ENCODE results near the gene UPB1. TPM values are rescaled to one million over a fixed set of nuclear protein-coding genes. Genes with fewer than 3 reads are reported as not detected.
A peak's percentile ranks its signal among the peaks of the same experiment; 100 is the strongest.

The UPB1 gene
- total RNA-seq, 2 experiments from 2014 or later: 0.24 to 0.31 TPM

- Mint-ChIP-seq H3K4me1 (ENCODE audit: low read depth) (peaks cover 36% of the 10 kb centered on the region), H3K27me3 (ENCODE audit: low read depth) (peaks cover 19% of the 10 kb centered on the region), H3K9me3 (ENCODE audit: insufficient read depth) (no peaks in the 10 kb centered on the region), H3K27ac (no peak overlapping the region), H3K36me3 (ENCODE audit: low read depth) (no peaks in the 10 kb centered on the region), H3K4me3 (no peak overlapping the region)
- POLR2A ChIA-PET: no interaction called here
- DNase-seq (no peak), ATAC-seq (no peak)
- CTCF ChIA-PET: interaction anchor here (1.0 to 1.7 kb wide), 2 partner anchors 25 to 76 kb away, joined by 3 to 4 read pairs; no protein-coding TSS in a partner anchor
Observed at GRCh38 chr22:24498824-24499223, 3.7 kb downstream of the UPB1 start.

- Mint-ChIP-seq H3K4me1 (ENCODE audit: low read depth) (peaks cover 40% of the 10 kb centered on the region), H3K4me3 (no peak overlapping the region), H3K9me3 (ENCODE audit: insufficient read depth) (no peaks in the 10 kb centered on the region), H3K36me3 (ENCODE audit: low read depth) (no peaks in the 10 kb centered on the region), H3K27me3 (ENCODE audit: low read depth) (peaks cover 16% of the 10 kb centered on the region), H3K27ac (no peak overlapping the region)
- no peak for DNase-seq
- ChIA-PET CTCF (interaction anchor here (0.6 to 1.7 kb wide), 2 partner anchors 11 to 65 kb away, joined by 3 to 5 read pairs; no protein-coding TSS in a partner anchor), POLR2A (no interaction called here)
- ATAC-seq: no peak
Observed at GRCh38 chr22:24499706-24500276, 4.7 kb downstream of the UPB1 start.

GRCh38 chr22:24500277-24500820 lies 5.2 kb downstream of the UPB1 start:
- Mint-ChIP-seq H3K36me3 (ENCODE audit: low read depth) (no peaks in the 10 kb centered on the region), H3K4me1 (ENCODE audit: low read depth) (peaks cover 40% of the 10 kb centered on the region), H3K9me3 (ENCODE audit: insufficient read depth) (no peaks in the 10 kb centered on the region), H3K4me3 (no peak overlapping the region), H3K27me3 (ENCODE audit: low read depth) (peaks cover 13% of the 10 kb centered on the region), H3K27ac (no peak overlapping the region)
- CTCF ChIA-PET: interaction anchor here (0.6 to 1.7 kb wide), 2 partner anchors 10 to 65 kb away, joined by 3 to 5 read pairs; no protein-coding TSS in a partner anchor
- ATAC-seq (no peak), DNase-seq (no peak)
- POLR2A ChIA-PET: no interaction called here

- Mint-ChIP-seq H3K36me3 (ENCODE audit: low read depth) (no peaks in the 10 kb centered on the region), H3K27ac (no peak overlapping the region), H3K4me1 (ENCODE audit: low read depth) (peaks cover 40% of the 10 kb centered on the region), H3K4me3 (no peak overlapping the region), H3K27me3 (ENCODE audit: low read depth) (peaks cover 11% of the 10 kb centered on the region), H3K9me3 (ENCODE audit: insufficient read depth) (no peaks in the 10 kb centered on the region)
- ATAC-seq (no peak), DNase-seq (no peak)
- ChIA-PET CTCF (interaction anchor here (0.6 to 3.2 kb wide), 5 partner anchors 16 to 215 kb away, joined by 3 to 30 read pairs (median 11); no protein-coding TSS in a partner anchor), POLR2A (no interaction called here)
Observed at GRCh38 chr22:24501301-24502005, 6.3 kb downstream of the UPB1 start.

- peaks cover 6% of the 10 kb centered on the region for H3K27me3 Mint-ChIP-seq (ENCODE audit: low read depth)
- CTCF ChIA-PET: interaction anchor here (0.6 to 3.2 kb wide), 13 partner anchors 9 to 216 kb away, joined by 3 to 30 read pairs (median 4); no protein-coding TSS in a partner anchor
- no peak overlapping the region for H3K27ac Mint-ChIP-seq
- H3K4me1 Mint-ChIP-seq (ENCODE audit: low read depth): peaks cover 44% of the 10 kb centered on the region
- POLR2A ChIA-PET: interaction anchor here (0.5 to 1.4 kb wide), 2 partner anchors 75 to 691 kb away, joined by 3 to 5 read pairs; partner anchors contain the start of gene ADORA2A
- ATAC-seq (no peak), DNase-seq (no peak)
- no peaks in the 10 kb centered on the region for H3K9me3 Mint-ChIP-seq (ENCODE audit: insufficient read depth)
- no peak overlapping the region for H3K4me3 Mint-ChIP-seq
- no peaks in the 10 kb centered on the region for H3K36me3 Mint-ChIP-seq (ENCODE audit: low read depth)
Observed at GRCh38 chr22:24502034-24502433, 6.9 kb downstream of the UPB1 start.

GRCh38 chr22:24502541-24502940 lies 7.4 kb downstream of the UPB1 start:
- no peak overlapping the region for H3K27ac Mint-ChIP-seq
- H3K36me3 Mint-ChIP-seq (ENCODE audit: low read depth): no peaks in the 10 kb centered on the region
- ChIA-PET POLR2A (interaction anchor here (0.5 to 1.4 kb wide), 2 partner anchors 75 to 691 kb away, joined by 3 to 5 read pairs; partner anchors contain the start of gene ADORA2A), CTCF (interaction anchor here (0.6 to 3.2 kb wide), 19 partner anchors 9 to 216 kb away, joined by 3 to 30 read pairs (median 4); no protein-coding TSS in a partner anchor)
- no peaks in the 10 kb centered on the region for H3K9me3 Mint-ChIP-seq (ENCODE audit: insufficient read depth)
- H3K27me3 Mint-ChIP-seq (ENCODE audit: low read depth): peaks cover 6% of the 10 kb centered on the region
- ATAC-seq (no peak), DNase-seq (no peak)
- H3K4me3 Mint-ChIP-seq: no peak overlapping the region
- H3K4me1 Mint-ChIP-seq (ENCODE audit: low read depth): peaks cover 42% of the 10 kb centered on the region

- POLR2A ChIA-PET: interaction anchor here (1.4 kb wide), 1 partner anchor 76 kb away, joined by 5 read pairs; the partner anchor contains the start of gene ADORA2A
- Mint-ChIP-seq H3K27ac (no peak overlapping the region), H3K4me1 (ENCODE audit: low read depth) (peaks cover 34% of the 10 kb centered on the region), H3K27me3 (ENCODE audit: low read depth) (peaks cover 6% of the 10 kb centered on the region), H3K4me3 (no peak overlapping the region), H3K36me3 (ENCODE audit: low read depth) (no peaks in the 10 kb centered on the region), H3K9me3 (ENCODE audit: insufficient read depth) (no peaks in the 10 kb centered on the region)
- CTCF ChIA-PET: interaction anchor here (0.6 to 3.2 kb wide), 19 partner anchors 8 to 177 kb away, joined by 3 to 30 read pairs (median 4); no protein-coding TSS in a partner anchor
- ATAC-seq: peak; percentile 76
- peak; percentile 70 for DNase-seq
Observed at GRCh38 chr22:24503137-24503842, 8.2 kb downstream of the UPB1 start.

GRCh38 chr22:24503843-24504338 lies 8.8 kb downstream of the UPB1 start:
- H3K27me3 Mint-ChIP-seq (ENCODE audit: low read depth): peaks cover 6% of the 10 kb centered on the region
- no peak overlapping the region for H3K27ac Mint-ChIP-seq
- CTCF ChIA-PET: interaction anchor here (1.0 to 3.2 kb wide), 7 partner anchors 18 to 105 kb away, joined by 3 to 30 read pairs (median 5); no protein-coding TSS in a partner anchor
- no peak overlapping the region for H3K4me3 Mint-ChIP-seq
- DNase-seq: no peak
- no peaks in the 10 kb centered on the region for H3K36me3 Mint-ChIP-seq (ENCODE audit: low read depth)
- peaks cover 28% of the 10 kb centered on the region for H3K4me1 Mint-ChIP-seq (ENCODE audit: low read depth)
- ATAC-seq: no peak
- POLR2A ChIA-PET: no interaction called here
- H3K9me3 Mint-ChIP-seq (ENCODE audit: insufficient read depth): no peaks in the 10 kb centered on the region

GRCh38 chr22:24504540-24504939 lies 9.4 kb downstream of the UPB1 start:
- Mint-ChIP-seq H3K4me3 (no peak overlapping the region), H3K9me3 (ENCODE audit: insufficient read depth) (no peaks in the 10 kb centered on the region), H3K4me1 (ENCODE audit: low read depth) (peaks cover 27% of the 10 kb centered on the region), H3K27ac (no peak overlapping the region), H3K36me3 (ENCODE audit: low read depth) (no peaks in the 10 kb centered on the region), H3K27me3 (ENCODE audit: low read depth) (peaks cover 8% of the 10 kb centered on the region)
- DNase-seq: no peak
- POLR2A ChIA-PET: no interaction called here
- CTCF ChIA-PET: interaction anchor here (1.1 to 3.2 kb wide), 5 partner anchors 17 to 82 kb away, joined by 3 to 27 read pairs (median 5); no protein-coding TSS in a partner anchor
- ATAC-seq: no peak

GRCh38 chr22:24504956-24505736 lies 10.0 kb downstream of the UPB1 start:
- ChIA-PET POLR2A (no interaction called here), CTCF (interaction anchor here (1.4 to 2.4 kb wide), 2 partner anchors 17 to 83 kb away, joined by 4 to 11 read pairs; no protein-coding TSS in a partner anchor)
- peaks cover 11% of the 10 kb centered on the region for H3K27me3 Mint-ChIP-seq (ENCODE audit: low read depth)
- H3K4me1 Mint-ChIP-seq (ENCODE audit: low read depth): peaks cover 27% of the 10 kb centered on the region
- no peak overlapping the region for H3K27ac Mint-ChIP-seq
- no peaks in the 10 kb centered on the region for H3K36me3 Mint-ChIP-seq (ENCODE audit: low read depth)
- H3K4me3 Mint-ChIP-seq: no peak overlapping the region
- DNase-seq: no peak
- no peaks in the 10 kb centered on the region for H3K9me3 Mint-ChIP-seq (ENCODE audit: insufficient read depth)
- no peak for ATAC-seq

Measured in activated CD8-positive, alpha-beta T cell treated with anti-CD3 and anti-CD28 coated beads, Interleukin-2, amount 10 ng/mL, durations not matched to agents 7 days and 5 days (primary cell).